SHP77 (cell line): Measurements from ENCODE around the gene KCNH4.
"Not testable (repeated sequence)": the region's sequence is repeated elsewhere in the genome, so short reads cannot be mapped to it uniquely, and the experiment has no call there.

Experiments used
- DNase-seq, 2 experiments: peaks; one replicate each; lab custom pipeline; 2025; lab: John Stamatoyannopoulos, UW

Gene KCNH4

DNA sequence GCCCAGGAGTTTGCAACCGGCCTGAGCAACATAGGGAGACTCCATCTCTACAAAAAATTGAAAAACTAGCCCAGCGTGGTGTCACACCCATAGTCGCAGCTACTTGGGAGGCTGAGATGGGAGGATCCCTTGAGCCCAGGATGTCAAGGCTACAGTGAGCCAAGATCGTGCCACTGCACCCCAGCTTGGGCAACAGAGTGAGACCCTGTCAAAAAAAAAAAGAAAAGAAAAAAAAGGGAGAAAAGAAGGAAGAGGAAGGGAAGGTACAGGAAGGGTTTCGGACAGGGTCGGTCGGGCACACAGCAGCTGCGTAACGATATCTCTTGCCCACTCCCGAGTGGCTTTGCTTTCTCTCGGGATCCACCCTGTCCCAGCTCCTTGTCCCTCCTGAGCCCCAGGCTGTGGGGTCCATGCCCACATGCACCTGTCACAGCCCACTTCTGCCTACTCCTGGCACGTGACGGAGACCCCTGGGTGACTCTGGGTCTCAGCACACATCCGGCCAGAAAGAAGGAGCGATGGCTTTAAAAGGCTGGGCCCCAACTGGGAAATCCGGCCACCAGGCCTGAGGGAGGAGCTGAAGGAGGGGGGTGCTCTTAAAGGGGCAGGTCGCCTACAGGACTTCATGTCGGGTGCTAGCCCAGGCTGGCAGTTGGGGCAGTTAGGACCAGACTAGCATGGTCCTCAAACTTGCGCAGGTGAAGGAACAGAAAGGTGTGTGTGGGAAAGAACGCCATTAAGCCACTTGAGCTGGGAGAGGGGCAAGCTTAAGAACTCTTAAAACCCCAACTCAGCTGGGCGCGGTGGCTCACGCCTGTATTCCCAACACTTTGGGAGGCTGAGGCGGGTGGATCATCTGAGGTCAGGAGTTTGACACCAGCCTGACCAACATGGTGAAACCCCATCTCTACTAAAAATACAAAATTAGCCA lies 13.3 kb upstream of the KCNH4 start, which contains the start of gene GHDC:
TSS of gene GHDC (minus strand) at position 526 of the 931 bp plus-strand sequence. CDS start 913 bp downstream, outside the sequence.
- peak; percentile 81 to 85 for DNase-seq

DNA sequence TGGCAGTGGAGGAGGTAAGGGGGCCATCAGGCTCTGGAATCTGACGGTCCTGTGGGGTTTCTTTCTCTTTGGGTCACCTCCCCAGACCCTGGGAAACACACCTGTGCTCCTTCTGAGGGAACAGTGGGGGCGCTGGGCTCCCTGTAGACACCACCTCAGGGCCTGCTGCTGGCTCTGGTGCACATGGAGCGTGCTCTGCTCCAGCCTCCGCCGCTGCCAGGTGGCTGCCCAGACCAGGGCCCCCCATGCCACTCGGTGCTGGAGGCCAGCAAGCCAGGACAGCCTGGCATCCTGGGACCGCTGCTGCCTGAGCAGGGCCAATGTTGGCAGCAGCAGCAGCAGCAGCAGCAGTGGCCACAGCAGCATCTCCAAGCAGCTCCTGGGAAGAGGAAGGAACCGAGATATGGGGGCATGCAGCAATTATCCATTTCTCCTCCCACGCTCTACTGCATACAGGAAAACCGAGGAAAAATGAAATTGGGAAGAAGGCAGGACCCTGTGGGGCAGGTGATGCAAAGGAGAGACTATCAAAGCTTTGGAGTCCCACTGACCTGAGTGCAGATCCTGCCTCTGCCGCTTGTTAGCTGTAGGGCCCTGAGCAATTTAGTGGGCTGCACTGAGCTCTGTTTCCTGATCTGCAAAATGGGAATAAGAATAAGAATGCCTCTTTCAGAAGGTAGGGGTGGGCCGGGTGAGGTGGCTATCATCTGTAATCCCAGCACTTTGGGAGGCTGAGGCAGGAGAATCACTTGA lies 12.4 kb upstream of the KCNH4 start:
- DNase-seq, result no peak

DNA sequence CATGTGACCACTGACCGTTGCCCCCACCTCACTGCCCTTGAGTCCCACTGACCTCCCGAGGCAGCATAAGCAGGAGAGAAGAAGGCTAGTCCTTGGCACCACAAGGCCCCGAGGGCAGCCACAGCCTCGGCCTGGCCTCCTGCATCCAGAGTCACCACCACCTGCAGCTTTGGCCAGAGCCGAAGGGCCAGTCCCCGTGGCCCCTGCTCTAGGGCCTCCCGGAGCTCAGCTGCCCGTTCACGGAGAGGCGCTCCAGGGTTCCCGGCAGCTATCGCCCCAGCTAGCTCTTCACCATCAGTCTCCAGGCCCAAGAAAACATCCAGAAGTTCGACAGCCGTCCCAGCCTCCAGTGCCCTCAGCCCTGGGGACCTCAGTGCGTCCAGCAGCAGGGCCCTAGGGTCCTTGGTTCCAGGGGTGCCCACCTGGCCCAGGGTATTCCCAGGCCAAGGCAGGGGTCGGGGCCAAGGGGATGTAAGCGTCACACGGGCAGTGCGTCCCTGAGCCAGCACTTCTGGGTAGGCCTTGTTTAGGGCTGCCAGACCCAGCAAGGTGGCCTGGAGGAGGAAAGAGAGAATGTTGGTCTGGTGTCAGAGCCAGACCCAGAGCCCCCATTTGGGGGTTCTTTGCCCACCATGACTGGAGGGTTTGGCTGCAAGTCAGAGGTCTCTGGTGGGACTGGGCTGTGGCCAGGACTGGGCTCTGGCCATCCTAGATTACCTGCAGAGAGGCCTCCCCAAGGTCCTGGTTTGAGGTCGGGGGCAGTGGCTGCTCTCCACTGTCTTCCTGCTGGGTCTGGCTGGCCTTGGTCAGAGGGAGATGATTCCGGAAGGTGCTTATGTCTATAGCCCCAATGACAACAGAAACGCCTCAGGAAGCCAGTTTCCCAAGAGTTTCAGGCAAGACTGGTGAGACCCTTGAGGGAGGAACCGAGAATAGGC lies 11.5 kb upstream of the KCNH4 start:
- DNase-seq, result no peak

DNA sequence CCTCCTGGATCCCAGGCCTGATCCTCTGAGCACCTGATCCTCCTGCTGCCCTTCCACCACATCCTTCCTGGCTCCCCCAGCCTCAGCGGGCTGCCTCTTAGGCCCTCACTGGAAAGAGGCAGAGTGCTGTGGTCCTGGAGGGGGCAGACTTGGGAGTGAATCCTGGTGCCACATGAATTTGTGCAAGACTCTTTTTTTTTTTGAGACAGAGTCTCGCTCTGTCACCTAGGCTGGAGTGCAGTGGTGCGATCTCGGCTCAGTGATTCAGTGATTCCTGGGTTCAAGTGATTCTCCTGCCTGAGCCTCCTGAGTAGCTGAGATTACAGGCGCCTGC lies 10.3 kb upstream of the KCNH4 start:
- DNase-seq, result no peak

DNA sequence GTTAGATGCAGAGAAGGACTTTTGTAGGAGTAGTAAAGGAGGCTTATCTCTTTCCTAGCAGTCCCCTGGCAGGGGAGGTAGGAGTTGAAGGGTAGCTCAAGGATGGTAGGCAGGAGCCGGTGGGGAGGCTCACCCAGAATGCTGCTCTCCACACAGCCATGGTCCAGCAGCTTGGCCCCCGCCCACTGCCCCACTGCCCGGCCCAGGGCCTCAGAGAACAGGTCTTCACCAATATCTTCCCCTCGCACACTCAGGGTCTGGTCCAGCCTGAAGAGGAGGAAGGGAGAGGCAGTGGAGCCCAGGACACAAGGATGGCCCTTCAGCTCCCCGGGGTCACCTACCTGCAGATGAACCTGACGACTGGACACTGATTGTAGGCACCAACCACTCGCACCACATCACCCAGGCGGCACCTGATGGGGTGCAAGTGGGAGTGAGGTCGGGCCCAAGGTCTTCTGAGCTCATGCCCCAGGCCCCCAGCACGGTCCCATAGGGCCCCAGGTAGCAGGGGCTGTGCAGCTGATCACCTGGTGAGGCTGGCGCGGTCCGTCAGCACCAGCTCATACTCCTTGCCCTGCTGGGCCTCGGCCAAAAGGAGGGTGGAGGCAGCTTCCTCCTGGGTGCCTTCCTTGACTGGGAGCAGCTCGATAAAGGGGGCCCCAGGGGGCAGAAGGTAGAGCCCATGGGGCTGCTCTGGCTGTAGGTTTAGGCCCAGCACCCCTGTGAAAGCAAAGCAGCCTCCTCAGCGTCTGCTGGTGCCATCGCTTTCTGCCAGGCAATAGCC lies 9.7 kb upstream of the KCNH4 start:
- no peak for DNase-seq

DNA sequence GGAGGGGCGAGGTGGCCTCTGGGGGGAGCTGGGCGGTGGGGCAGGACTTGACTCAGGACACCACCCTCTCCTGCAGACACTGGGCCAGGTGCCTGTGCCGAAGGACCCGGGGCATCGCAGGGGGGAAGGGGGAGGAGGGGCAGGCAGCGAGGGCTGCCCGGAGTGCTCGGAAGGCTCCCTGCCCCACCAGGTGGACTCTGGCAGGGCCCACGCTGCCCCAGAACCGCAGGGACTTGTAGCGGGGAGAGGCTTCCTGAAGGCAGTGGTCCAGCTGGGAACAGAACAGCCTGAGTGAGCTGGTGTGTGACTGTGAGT lies 8.7 kb upstream of the KCNH4 start:
- no peak for DNase-seq

DNA sequence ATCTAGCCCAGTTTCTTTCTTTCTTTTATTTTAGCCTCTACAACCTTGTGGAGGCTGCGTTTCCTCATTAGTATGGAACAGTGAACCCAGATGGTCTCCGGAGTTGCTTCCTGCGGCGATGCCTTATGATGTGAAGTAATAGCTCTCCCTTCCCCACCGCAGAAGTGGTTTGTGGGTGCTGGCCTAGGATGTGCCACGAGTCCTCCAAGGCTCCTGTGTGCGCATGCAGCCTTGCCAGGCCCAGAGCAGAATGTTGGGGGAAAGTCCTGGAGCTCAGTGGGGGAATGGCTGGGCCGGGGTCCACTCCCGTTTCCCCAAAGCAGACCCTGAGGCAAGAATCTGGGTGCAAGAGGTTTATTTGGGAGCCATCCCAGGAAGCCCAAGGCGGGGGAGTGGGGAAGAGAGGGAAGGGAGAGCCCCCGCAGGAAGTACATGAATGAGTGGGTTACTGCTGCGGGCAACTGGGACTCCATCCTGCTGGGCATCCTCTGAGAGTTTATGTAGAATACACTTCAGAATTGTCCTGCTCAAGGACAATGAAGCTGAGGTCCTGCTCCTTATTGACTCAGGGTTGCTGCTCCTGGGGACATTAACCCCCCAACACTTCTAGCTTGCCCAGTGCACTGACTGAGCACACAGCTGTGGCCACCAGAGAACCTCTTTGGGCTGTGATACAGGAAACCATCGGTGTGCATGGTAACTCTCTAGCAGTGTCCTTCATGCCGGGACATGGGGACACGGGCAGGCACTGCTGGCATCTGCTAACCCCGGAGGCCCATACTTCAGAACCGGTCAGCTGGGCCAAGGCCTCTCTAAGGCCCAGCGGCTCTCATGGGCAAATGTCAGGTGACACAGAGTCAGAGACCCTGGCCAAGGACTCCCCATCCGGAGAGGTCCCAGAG lies 8.1 kb upstream of the KCNH4 start:
- no peak for DNase-seq

DNA sequence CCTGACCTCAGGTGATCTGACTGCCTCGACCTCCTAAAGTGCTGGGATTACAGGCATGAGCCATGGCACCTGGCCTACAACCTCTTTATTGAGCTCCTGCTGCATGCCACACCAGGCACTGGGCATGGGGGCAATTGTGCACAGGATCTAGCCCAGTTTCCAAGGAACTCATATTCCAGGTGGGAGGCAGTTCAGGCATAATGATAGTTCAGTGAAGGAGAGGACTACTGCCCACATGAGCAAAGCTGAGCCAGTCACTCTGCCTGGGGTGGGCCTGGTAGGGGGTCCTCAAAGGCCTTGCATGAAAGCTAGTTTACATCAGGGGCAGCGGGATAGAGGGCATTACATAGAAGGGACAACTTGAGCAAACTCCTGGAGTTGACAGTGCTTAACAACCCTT lies 6.9 kb upstream of the KCNH4 start:
- DNase-seq, result no peak

DNA sequence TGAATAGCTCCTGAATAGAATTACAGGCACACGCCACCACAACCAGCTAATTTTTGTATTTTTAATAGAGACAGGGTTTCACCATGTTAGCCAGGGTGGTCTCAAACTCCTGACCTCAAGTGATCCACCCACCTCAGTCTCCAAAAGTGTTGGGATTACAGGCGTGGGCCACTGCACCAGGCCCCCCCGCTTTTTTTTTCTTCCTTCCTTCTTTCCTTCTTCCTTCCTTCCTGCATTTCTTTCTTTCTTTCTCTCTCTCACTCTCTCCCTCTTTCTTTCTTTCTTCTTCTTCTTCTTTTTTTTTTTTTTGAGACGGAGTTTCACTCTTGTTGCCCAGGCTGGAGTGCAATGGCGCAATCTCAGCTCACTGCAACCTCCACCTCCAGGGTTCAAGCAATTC lies 5.2 kb upstream of the KCNH4 start:
- DNase-seq, result not testable (repeated sequence)

DNA sequence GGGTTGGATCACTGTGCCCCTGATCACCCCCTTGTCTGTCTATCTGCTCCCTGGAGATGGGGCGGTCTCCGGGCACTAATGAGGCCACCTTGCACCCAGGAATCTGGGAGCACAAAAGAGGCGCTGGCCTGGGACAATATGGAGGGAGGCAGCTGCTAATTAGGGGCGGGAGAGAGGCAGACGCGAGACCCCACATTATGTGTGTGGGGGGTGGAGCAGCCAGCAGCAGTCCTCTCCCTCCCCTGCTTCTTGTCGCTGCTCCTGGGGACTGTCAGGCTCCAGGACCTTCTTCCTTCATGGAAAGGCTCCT lies 4.6 kb upstream of the KCNH4 start:
- no peak for DNase-seq

DNA sequence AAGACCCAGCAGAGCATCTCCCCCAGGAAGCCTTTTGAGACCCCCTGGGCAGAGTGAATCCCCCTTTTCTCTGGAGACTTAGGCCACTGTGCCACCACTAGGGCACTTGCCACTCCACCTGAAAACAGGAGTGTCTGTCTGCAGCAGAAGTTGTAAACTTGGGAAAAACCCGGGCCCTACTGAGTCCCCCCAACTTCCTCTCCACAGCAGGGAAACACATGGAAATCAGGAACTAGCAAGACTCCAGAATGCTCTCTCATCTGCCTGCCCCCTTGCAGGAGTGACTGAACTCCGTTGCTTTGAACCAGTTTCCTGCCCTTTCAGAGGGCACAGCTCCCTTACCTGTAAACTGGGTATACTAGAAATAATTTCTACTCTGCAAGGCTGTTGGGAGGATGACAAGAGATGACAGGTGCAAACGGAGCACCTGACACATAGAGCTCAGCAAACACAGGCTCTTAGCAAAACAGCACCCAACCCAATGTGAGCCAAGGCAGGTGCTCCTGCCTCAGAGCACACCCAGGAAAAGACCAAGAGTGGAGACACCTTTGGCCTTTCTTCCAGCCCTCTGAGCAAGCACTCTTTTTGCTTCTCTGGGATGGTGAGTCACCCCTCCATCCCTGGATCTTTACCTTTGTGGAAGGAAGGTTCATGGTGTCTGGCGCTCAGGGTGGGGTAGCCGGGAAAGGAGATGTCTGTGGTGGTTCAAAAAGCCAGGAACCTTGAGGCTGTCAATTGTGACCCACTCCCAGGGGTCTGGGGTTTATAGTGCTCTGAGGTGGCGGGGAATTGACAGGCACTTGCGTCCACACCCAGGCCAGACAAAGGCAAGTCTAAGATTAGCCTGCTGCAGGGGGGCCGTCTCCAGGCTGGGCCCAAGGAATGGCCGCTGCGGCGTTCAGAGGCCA lies 4.0 kb upstream of the KCNH4 start, which contains the start of gene HCRT:
TSS of gene HCRT (minus strand) at position 740 of the 908 bp plus-strand sequence. CDS start at position 653, 87 bp downstream.
- peak; percentile 34 to 37 for DNase-seq

DNA sequence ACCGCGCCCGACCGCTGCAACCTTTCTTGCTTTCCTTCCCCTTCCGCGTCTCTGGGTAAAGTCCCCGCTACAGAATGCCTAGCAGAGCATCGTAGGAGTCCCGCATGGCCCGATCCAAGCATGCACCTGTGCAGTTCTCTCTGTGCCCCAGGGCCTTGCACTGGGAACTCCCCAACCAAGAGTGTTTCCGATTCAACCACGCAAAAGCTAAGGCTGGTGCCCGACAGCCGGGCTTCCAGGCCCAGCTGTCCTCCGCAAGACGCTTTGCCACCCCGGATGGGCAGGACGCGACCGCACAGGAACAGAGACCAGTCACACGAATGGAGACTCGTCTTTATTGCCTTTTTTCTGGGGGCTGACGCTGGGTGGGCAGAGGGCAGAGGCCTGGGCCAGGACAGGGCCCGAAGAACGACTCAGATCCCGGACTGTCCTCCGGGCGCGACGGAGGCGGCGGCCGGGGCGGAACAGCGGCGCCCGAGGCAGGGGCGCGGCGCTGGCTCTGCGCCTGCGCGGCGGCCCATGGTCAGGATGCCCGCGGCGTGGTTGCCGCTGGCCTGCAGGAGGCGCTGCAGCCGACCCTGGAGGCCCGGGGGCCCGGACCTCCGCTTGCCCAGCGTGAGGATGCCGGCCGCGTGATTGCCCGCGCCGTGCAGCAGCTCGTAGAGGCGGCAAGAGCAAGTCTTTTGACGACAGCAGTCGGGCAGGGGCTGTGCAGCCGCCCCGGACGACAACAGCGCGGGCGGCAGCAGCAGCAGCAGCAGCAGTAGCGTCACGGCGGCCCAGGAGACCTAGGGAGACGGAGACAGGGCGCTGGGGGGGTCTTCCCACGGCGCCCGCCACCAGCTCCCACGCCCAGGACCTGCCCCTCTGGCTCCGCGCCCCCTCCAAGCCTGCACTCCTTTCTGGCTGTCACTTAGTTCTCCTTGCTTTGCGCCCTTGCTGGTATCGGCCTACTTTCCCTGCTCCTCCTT lies 3.1 kb upstream of the KCNH4 start:
- DNase-seq, result peak; percentile 63 to 75

DNA sequence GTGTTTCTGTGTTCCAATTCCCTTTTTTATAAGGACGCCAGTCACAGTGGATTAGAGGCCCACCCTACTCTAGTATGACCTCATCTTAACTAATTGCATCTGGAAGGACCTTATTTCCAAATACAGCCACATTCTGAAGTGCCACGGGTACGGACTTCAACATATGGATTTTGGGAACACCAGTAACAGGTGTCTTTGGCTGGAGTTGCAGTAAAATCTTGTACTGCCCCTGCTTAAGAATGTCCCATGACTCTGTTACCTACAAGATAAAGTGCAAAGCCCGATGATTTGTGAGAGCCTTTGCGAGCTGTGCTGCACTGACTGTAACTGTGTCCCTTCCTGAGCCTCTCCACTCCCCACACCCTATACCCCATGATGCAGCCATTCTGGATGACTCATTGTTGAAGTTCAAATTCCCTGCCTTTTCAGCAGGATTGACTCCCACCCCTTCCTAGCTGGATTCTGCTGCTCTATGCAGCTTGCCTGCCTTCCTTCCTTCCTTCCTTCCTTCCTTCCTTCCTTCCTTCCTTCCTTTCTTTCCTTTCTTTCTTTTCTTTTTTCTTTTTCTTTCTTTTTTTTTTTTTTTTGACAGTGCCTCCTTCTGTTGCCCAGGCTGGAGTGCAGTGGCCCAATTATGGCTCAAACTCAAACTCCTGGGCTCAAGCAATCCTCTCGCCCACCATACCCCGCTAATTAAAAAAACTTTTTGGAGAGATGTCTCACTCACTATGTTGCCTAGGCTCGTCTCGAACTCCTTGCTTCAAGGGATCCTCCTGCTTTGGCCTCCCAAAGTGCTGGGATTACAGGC lies 2.2 kb upstream of the KCNH4 start:
- peak in 1 of 2 experiments; percentile 14 for DNase-seq

DNA sequence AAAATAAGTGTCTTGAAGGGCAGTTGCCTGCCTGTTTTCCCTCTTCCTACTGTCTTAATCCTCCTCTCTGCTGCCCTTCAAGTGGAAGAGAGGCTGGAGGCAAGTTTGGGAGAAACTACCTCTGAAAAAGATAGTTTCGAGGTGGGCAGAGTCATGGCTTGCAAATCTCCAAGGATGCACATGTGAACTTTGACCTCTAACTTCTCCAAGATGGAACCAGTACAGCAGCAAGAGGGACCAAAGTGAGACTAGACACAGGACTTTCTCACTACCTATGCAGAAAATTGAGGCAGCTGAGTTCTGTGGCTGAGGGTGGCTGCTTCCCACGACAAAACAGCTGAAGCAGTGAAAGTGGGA lies 887 bp upstream of the KCNH4 start:
- DNase-seq, result no peak

DNA sequence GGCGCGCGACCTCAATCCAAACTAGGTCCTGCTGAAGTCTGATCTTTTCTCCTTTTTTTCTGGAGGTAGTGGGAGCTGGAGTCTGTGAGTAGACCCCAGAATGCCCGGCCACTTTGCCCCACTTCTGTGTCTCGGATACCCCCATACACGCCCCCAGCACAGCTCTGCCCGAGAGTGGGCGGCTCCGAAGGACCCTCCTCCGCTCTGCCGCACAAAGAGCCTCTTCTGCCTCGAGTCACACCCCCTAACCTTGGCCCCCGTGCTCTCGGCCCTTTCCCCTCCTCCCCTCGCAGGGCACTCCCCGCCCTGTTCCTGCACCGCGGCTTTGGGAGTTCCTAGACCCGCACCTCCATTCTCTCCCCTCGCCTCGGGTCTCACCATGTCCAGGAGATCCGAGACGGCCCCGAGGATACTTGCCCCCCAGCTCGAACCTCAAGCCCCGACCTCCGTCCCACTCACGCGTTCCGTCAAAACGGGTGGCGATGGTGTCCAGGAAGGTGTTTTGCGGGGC lies 476 bp downstream of the KCNH4 start:
- DNase-seq, result no peak

DNA sequence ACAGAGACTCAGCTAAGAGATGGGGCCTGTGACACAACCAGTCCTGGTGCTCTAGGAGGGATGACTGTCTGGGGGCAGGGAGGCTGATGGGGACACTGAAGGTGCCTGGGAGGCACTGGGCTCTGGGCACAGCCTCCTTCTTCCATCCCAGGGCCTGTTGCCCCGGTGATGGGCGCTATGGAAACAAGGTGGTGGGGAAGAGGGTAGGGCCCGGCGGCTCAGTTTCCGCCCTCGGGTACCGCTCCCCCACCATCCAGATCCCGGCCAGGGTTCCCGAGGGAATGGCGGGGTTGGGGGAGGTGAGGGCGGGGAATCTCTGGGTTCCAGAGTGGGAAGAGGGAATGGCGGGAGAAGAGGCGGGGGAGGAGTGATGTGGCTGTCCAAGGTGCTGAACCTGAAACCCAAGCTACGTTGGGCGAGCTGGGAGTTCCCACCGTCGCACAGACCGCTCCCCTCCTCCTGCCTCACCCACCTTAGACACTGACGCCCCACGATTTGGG lies 981 bp downstream of the KCNH4 start:
- no peak for DNase-seq

DNA sequence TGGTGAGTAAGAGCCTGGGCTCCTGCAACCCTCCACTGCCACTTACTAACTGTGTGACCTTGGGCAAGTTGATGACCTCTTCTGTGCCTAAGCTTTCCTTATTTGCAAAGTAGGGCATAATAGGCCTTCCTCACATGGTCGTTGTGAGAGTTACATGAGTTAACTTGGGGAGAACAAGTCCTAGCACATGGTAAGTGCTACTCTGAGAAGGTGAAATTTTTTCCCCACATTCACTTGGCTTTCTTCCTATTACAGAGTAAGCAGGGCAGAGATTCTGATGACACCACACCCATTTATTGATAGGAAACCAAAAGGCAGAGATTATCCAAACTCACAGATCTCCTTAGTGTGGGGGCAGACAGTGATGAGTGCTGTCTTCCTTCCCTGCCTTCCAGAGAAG lies 1.6 kb downstream of the KCNH4 start:
- DNase-seq, result no peak
